ENCODE measurements around the gene TLE4. TPM values are rescaled to one million over a fixed set of nuclear protein-coding genes. Genes with fewer than 3 reads are reported as not detected.

The TLE4 gene
- total and polyA plus RNA-seq, 12 donors: 11.8 to 70.5 (median 42.9) TPM

GRCh38 chr9:79630521-79631403 is 59.0 kb downstream of the TLE4 start:
- Histone ChIP-seq H3K4me1 (replicated peaks in 1 of 2) (peaks cover 0 to 5% of the 10 kb centered on the region in 2 donors), H3K4me3 (no peak overlapping the region), H3K36me3 (replicated peaks in 1 of 2) (no peaks in the 10 kb centered on the region), H3K27ac (no peak overlapping the region), H3K9me3 (replicated peaks in 1 of 3) (no peaks in the 10 kb centered on the region), H3K27me3 (no peaks in the 10 kb centered on the region)
- 85 to 91% (median 88%) methylated on average over 5 of the region's 5 CpGs for WGBS, 4 donors
- TF ChIP-seq CTCF (IDR thresholded peaks at IDR 0.05): no peak
- no peak for TF ChIP-seq POLR2A (IDR thresholded peaks at IDR 0.05)
- DNase-seq: no peak
- intact Hi-C loops (cut with DNase I): no loop called here

GRCh38 chr9:79632060-79632459 is 60.3 kb downstream of the TLE4 start:
- TF ChIP-seq POLR2A (IDR thresholded peaks at IDR 0.05) (no peak), CTCF (IDR thresholded peaks at IDR 0.05) (no peak)
- 97 to 100% (median 98%) methylated on average over 5 of the region's 5 CpGs for WGBS, 4 donors
- intact Hi-C loops (cut with DNase I): no loop called here

GRCh38 chr9:79632705-79633104 is 60.9 kb downstream of the TLE4 start:
- TF ChIP-seq CTCF (IDR thresholded peaks at IDR 0.05): no peak
- TF ChIP-seq POLR2A (IDR thresholded peaks at IDR 0.05): no peak
- Histone ChIP-seq H3K9me3 (replicated peaks in 1 of 3) (no peaks in the 10 kb centered on the region), H3K36me3 (replicated peaks in 1 of 2) (no peaks in the 10 kb centered on the region), H3K4me3 (no peak overlapping the region), H3K4me1 (replicated peaks in 1 of 2) (peaks cover 0 to 5% of the 10 kb centered on the region in 2 donors), H3K27ac (no peak overlapping the region), H3K27me3 (no peaks in the 10 kb centered on the region)
- 76 to 93% (median 86%) methylated on average over 1 of the region's 1 CpG for WGBS, 4 donors
- no peak for DNase-seq
- intact Hi-C loops (cut with DNase I): no loop called here

More at GRCh38 chr9:79632060-79632459, 60.3 kb downstream of the TLE4 start:
- no peaks in the 10 kb centered on the region for H3K36me3 ChIP-seq (replicated peaks in 1 of 2)
- no peak for DNase-seq
- H3K27me3 ChIP-seq: no peaks in the 10 kb centered on the region
- H3K27ac ChIP-seq: no peak overlapping the region
- no peaks in the 10 kb centered on the region for H3K9me3 ChIP-seq (replicated peaks in 1 of 3)
- no peak overlapping the region for H3K4me3 ChIP-seq
- H3K4me1 ChIP-seq (replicated peaks in 1 of 2): peaks cover 0 to 5% of the 10 kb centered on the region in 2 donors

- 85 to 93% (median 89%) methylated on average over 3 of the region's 3 CpGs for WGBS, 4 donors
- TF ChIP-seq CTCF (IDR thresholded peaks at IDR 0.05) (no peak), POLR2A (IDR thresholded peaks at IDR 0.05) (no peak)
- Histone ChIP-seq H3K36me3 (replicated peaks in 1 of 2) (no peaks in the 10 kb centered on the region), H3K4me1 (replicated peaks in 1 of 2) (peaks cover 0 to 5% of the 10 kb centered on the region in 2 donors), H3K4me3 (no peak overlapping the region), H3K9me3 (replicated peaks in 1 of 3) (no peaks in the 10 kb centered on the region), H3K27ac (no peak overlapping the region), H3K27me3 (no peaks in the 10 kb centered on the region)
- intact Hi-C loops (cut with DNase I): no loop called here
- no peak for DNase-seq
Observed at GRCh38 chr9:79633558-79633957, 61.8 kb downstream of the TLE4 start.
